Aortic smooth muscle cell (primary cell): ENCODE data around the gene CNTN5. TPM values are rescaled to one million over a fixed set of nuclear protein-coding genes. Genes with fewer than 3 reads are reported as not detected.

Source experiments
- total RNA-seq: library from RNA; depleted of rRNA; stranded (reverse); fragments of >200 nt; gene quantifications from 2 replicates; pipeline ENCODE4 v1.2.3, GENCODE V29; 2014

The CNTN5 gene
- 1.4 and 1.5 TPM in 2 replicates for total RNA-seq

DNA sequence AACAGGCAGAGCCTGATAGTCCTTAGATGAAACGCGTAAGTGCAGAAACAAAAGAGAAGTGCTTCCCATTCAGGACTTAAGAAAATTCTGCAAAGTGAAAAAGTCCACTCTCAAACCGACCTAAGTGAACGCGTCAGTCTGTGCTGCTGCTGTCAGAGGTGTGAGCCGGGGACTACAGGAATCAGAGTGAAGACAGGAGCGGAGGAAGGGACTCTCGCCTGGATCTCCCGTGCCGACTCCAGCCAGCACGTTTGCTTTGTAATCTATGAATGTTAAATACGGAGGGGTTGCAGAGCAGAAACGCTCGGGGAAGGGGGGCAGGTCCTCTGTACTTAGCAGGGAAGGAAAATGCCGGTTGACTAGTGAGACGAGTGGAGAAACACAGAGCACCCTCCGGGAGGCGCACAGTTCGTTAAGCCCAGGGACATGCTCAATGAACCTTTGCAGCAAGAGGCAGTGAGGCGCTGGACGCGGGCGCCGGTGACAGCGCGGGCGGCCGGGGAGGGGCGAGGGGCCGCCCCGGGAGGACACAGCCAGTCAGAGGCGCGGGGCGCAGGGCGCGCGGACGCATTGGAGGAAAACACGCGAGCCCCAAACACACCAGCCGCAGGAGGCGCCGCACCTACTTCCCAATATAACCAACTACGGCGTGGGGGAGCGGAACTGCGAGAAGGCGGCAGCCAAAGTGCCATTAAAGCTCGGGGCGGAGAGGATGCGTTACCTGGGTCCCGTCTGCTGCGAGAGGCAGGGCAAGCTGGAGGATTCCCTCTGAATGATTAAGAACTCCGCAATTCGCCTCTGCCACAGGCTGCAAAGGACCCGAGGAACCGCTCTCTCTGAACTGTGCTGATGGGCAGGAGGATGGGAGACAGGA, at the start of gene CNTN5:
Gene CNTN5 (plus strand): TSS at position 598 of the 874 bp plus-strand sequence.

